BJ (cell line): ENCODE results near the gene ARL6IP4. TPM values are rescaled to one million over a fixed set of nuclear protein-coding genes. Genes with fewer than 3 reads are reported as not detected.

Experiments
- CTCF ChIA-PET: fragments of 350-600 bp; formaldehyde crosslinking; extraction: SDS; loops from one replicate; lab custom pipeline; 2021; ENCODE audit warnings: antibody characterized with exemption, inconsistent platforms; lab: Yijun Ruan, JAX
- POLR2A ChIA-PET: fragments of 300-600 bp; sonication (Branson Sonifier 250); formaldehyde crosslinking; extraction: SDS; loops from one replicate; lab custom pipeline; 2021; ENCODE audit warnings: antibody characterized with exemption; lab: Charles Lee
- DNase-seq: peaks from one replicate; pipeline ENCODE4 v3.0.0-alpha.2; 2011; ENCODE audit warnings: low read depth
- H3K27me3 ChIP-seq: 2 replicates; pipeline ENCODE4 v1.6.0; 2011; ENCODE audit warnings: low read length; ENCODE audit not compliant: control insufficient read depth, insufficient read depth
- H3K36me3 ChIP-seq: 2 replicates; pipeline ENCODE4 v1.5.1; 2011; ENCODE audit warnings: low read length; ENCODE audit not compliant: control insufficient read depth, insufficient read depth
- H3K4me3 ChIP-seq: 2 replicates; pipeline ENCODE4 v1.5.1; 2011; ENCODE audit warnings: low read depth, mild to moderate bottlenecking, control low read depth, low read length
- CTCF ChIP-seq: IDR thresholded peaks from 2 replicates; pipeline ENCODE4 v1.5.1; 2011; ENCODE audit warnings: low read depth, mild to moderate bottlenecking, control low read depth, inconsistent platforms, low read length, moderate library complexity; ENCODE audit not compliant: insufficient read depth
- polyA plus RNA-seq: library from polyadenylated mRNA; depleted of rRNA; stranded (reverse); fragments of >200 nt; gene quantifications from 2 replicates; pipeline ENCODE4 v1.2.3, GENCODE V29; 2011

ARL6IP4 gene
- polyA plus RNA-seq, 1 experiment, result 190 TPM

GRCh38 chr12:123005081-123005626 lies 24.7 kb downstream of the ARL6IP4 start:
- no peak for TF ChIP-seq CTCF
- no peaks in the 10 kb centered on the region for H3K36me3 ChIP-seq
- H3K27me3 ChIP-seq, result no peaks in the 10 kb centered on the region
- no peak overlapping the region for H3K4me3 ChIP-seq
- ChIA-PET POLR2A (no interaction called here), CTCF (no interaction called here)
- DNase-seq, result no peak

- ChIA-PET CTCF (interaction anchor here (0.6 to 1.3 kb wide), 2 partner anchors 13 to 389 kb away, joined by 3 to 6 read pairs; no protein-coding TSS in a partner anchor), POLR2A (no interaction called here)
- no peak for DNase-seq
- H3K4me3 ChIP-seq, result no peak overlapping the region
- no peak for TF ChIP-seq CTCF
- no peaks in the 10 kb centered on the region for H3K27me3 ChIP-seq
- no peaks in the 10 kb centered on the region for H3K36me3 ChIP-seq
These were observed 26.5 kb downstream of the ARL6IP4 start for GRCh38 chr12:123006977-123007376.

GRCh38 chr12:123010110-123010509 lies 29.6 kb downstream of the ARL6IP4 start:
- POLR2A ChIA-PET, result no interaction called here
- DNase-seq, result no peak
- TF ChIP-seq CTCF, result no peak
- CTCF ChIA-PET, result interaction anchor here (1.5 kb wide), 1 partner anchor 10 kb away, joined by 3 read pairs; no protein-coding TSS in a partner anchor
- no peaks in the 10 kb centered on the region; the same call in 1 of the 2 replicates for H3K27me3 ChIP-seq
- no peak overlapping the region for H3K4me3 ChIP-seq
- H3K36me3 ChIP-seq, result no peaks in the 10 kb centered on the region

- no peak overlapping the region for H3K4me3 ChIP-seq
- DNase-seq, result no peak
- no peak for TF ChIP-seq CTCF
- no peaks in the 10 kb centered on the region; the same call in 1 of the 2 replicates for H3K27me3 ChIP-seq
- POLR2A ChIA-PET, result no interaction called here
- CTCF ChIA-PET, result no interaction called here
- H3K36me3 ChIP-seq, result no peaks in the 10 kb centered on the region
These were observed 30.2 kb downstream of the ARL6IP4 start for GRCh38 chr12:123010681-123011080.

- Histone ChIP-seq H3K36me3 (no peaks in the 10 kb centered on the region), H3K4me3 (no peak overlapping the region), H3K27me3 (no peaks in the 10 kb centered on the region; the same call in 1 of the 2 replicates)
- POLR2A ChIA-PET, result no interaction called here
- DNase-seq, result no peak
- TF ChIP-seq CTCF, result no peak
- CTCF ChIA-PET, result interaction anchor here (0.7 kb wide), 1 partner anchor 200 kb away, joined by 4 read pairs; no protein-coding TSS in a partner anchor
These were observed 31.2 kb downstream of the ARL6IP4 start for GRCh38 chr12:123011701-123012100.
